HepG2 (cell line): ENCODE measurements around the gene EVA1C. TPM values are rescaled to one million over a fixed set of nuclear protein-coding genes. Genes with fewer than 3 reads are reported as not detected.

Experiments
- ARHGAP35 ChIP-seq: sonication (generic); formaldehyde crosslinking; IDR thresholded peaks from 2 replicates; pipeline ENCODE4 v1.9.0; 2022; ENCODE audit warnings: mild to moderate bottlenecking, inconsistent platforms, moderate library complexity, missing genetic modification reagents, borderline replicate concordance
- ATF4 ChIP-seq, 2 experiments: fragments of 450-650 bp in 1 of 2; sonication (generic) in 1 of 2; formaldehyde crosslinking; IDR thresholded peaks; 2 replicates each; pipeline versions ENCODE4 v1.5.0 to v1.8.0; 2020 to 2022; ENCODE audit warnings: mild to moderate bottlenecking in 1 of 2, missing genetic modification reagents in 1 of 2
- BRD4 ChIP-seq: sonication (generic); formaldehyde crosslinking; IDR thresholded peaks from 2 replicates; pipeline ENCODE4 v1.4.0; 2020; ENCODE audit warnings: missing genetic modification reagents
- BRF2 ChIP-seq: sonication (generic); formaldehyde crosslinking; IDR thresholded peaks from 2 replicates; pipeline ENCODE4 v1.8.1; 2022; ENCODE audit warnings: mild to moderate bottlenecking, missing genetic modification reagents
- ETV6 ChIP-seq: sonication (generic); formaldehyde crosslinking; conservative IDR thresholded peaks from 2 replicates; pipeline ENCODE4 v1.4.0; 2020; ENCODE audit warnings: missing genetic modification reagents
- HNRNPLL ChIP-seq: fragments of 200-400 bp; formaldehyde crosslinking; IDR thresholded peaks from 2 replicates; pipeline ENCODE4 v1.6.1; 2017; ENCODE audit warnings: mild to moderate bottlenecking, low read depth, low read length; ENCODE audit not compliant: poor library complexity, severe bottlenecking
- HOMEZ ChIP-seq: IDR thresholded peaks from 2 replicates; pipeline ENCODE4 v1.6.1; 2016; ENCODE audit warnings: low read depth
- NR2C2 ChIP-seq: sonication (generic); formaldehyde crosslinking; IDR thresholded peaks from 2 replicates; pipeline ENCODE4 v1.4.0; 2020; ENCODE audit warnings: missing genetic modification reagents, mild to moderate bottlenecking, moderate library complexity, borderline replicate concordance
- NRL ChIP-seq: sonication (generic); formaldehyde crosslinking; IDR thresholded peaks from 2 replicates; pipeline ENCODE4 v1.5.0; 2020; ENCODE audit warnings: missing genetic modification reagents, mild to moderate bottlenecking, moderate library complexity, borderline replicate concordance
- SETDB1 ChIP-seq: sonication (generic); formaldehyde crosslinking; IDR thresholded peaks from 2 replicates; pipeline ENCODE4 v1.5.1; 2020; ENCODE audit warnings: missing genetic modification reagents, mild to moderate bottlenecking, borderline replicate concordance
- SRY ChIP-seq: sonication (generic); formaldehyde crosslinking; IDR thresholded peaks from 2 replicates; pipeline ENCODE4 v1.8.0; 2022; ENCODE audit warnings: mild to moderate bottlenecking, missing genetic modification reagents
- WIZ ChIP-seq: sonication (generic); formaldehyde crosslinking; IDR thresholded peaks from 2 replicates; pipeline ENCODE4 v1.5.1; 2020; ENCODE audit warnings: mild to moderate bottlenecking, missing genetic modification reagents
- ZFP91 ChIP-seq: sonication (generic); formaldehyde crosslinking; IDR thresholded peaks from 2 replicates; pipeline ENCODE4 v1.9.0; 2022; ENCODE audit warnings: missing genetic modification reagents, mild to moderate bottlenecking, borderline replicate concordance
- ZKSCAN8 ChIP-seq: IDR thresholded peaks from 2 replicates; pipeline ENCODE4 v1.6.1; 2016; ENCODE audit warnings: borderline replicate concordance, missing genetic modification reagents, missing compliant biosample characterization
- ZNF431 ChIP-seq: sonication (generic); formaldehyde crosslinking; IDR thresholded peaks from 2 replicates; pipeline ENCODE4 v1.9.0; 2022; ENCODE audit warnings: missing genetic modification reagents, low read depth, mild to moderate bottlenecking, borderline replicate concordance
- ZNF513 ChIP-seq: sonication (generic); formaldehyde crosslinking; conservative IDR thresholded peaks from 2 replicates; pipeline ENCODE4 v1.5.0; 2020; ENCODE audit warnings: missing genetic modification reagents
- ZNF547 ChIP-seq: sonication (generic); formaldehyde crosslinking; IDR thresholded peaks from 2 replicates; pipeline ENCODE4 v1.5.1; 2020; ENCODE audit warnings: mild to moderate bottlenecking, missing genetic modification reagents
- ZNF549 ChIP-seq: sonication (generic); formaldehyde crosslinking; IDR thresholded peaks from 2 replicates; pipeline ENCODE4 v1.5.0; 2020; ENCODE audit warnings: missing genetic modification reagents
- ZNF550 ChIP-seq: sonication (generic); formaldehyde crosslinking; IDR thresholded peaks from 2 replicates; pipeline ENCODE4 v1.4.0; 2020; ENCODE audit warnings: mild to moderate bottlenecking, missing genetic modification reagents, borderline replicate concordance
- ZNF607 ChIP-seq: sonication (generic); formaldehyde crosslinking; IDR thresholded peaks from 2 replicates; pipeline ENCODE4 v1.5.1; 2020; ENCODE audit warnings: missing genetic modification reagents, mild to moderate bottlenecking, borderline replicate concordance
- ZNF660 ChIP-seq: sonication (generic); formaldehyde crosslinking; IDR thresholded peaks from 2 replicates; pipeline ENCODE4 v1.5.1; 2020; ENCODE audit warnings: mild to moderate bottlenecking, low read depth, missing genetic modification reagents, borderline replicate concordance
- polyA plus RNA-seq, 8 experiments: library from polyadenylated mRNA; depleted of rRNA in 3 of 8; stranded (reverse) in 7 of 8; unstranded in 1 of 8; fragments of >200 nt; fragmentation: Illumina TruSeq in 4 of 8; extraction: Trizol in 4 of 8; gene quantifications; 2 replicates each; pipeline versions ENCODE4 v1.2.1 to v1.2.3, GENCODE V29; 2011 to 2016; ENCODE audit warnings: low read depth in 4 of 8, missing spikeins in 1 of 8, mixed read lengths in 1 of 8; ENCODE audit not compliant: insufficient read depth in 1 of 8
- total RNA-seq, 5 experiments: library from RNA; depleted of rRNA; stranded (reverse); fragments of >200 nt; fragmentation: Illumina TruSeq; extraction: Trizol; gene quantifications; 2 replicates each; pipeline ENCODE4 v1.2.3, GENCODE V29; 2016; ENCODE audit warnings: low read depth in 1 of 5

EVA1C gene
- total and polyA plus RNA-seq, 2 of the 13 experiments (the other 11 are each of a cell fraction or from before 2014, with no cell fraction given): 0.29 to 0.34 TPM

GRCh38 chr21:32392880-32393676, 19.4 kb upstream of the EVA1C start, which contains the start of gene URB1 (continued):
- peak; percentile 30; the same call in 1 of the 2 replicates for TF ChIP-seq ZNF607 (CRISPR knock-in tag)
- no peak; the same call in 1 of the 2 replicates for TF ChIP-seq SRY (CRISPR knock-in tag)
- no peak for TF ChIP-seq ARHGAP35 (CRISPR knock-in tag)
- TF ChIP-seq BRD4 (CRISPR knock-in tag): 0 out of 2 replicates have a peak, but pooled peaks have one; percentile 50
- TF ChIP-seq ZNF431 (CRISPR knock-in tag): peak; percentile 59; the same call in 1 of the 2 replicates
- TF ChIP-seq NRL (CRISPR knock-in tag): 0 out of 2 replicates have a peak, but pooled peaks have one; percentile 31
- no peak for TF ChIP-seq ZNF660 (CRISPR knock-in tag)
- TF ChIP-seq ZKSCAN8 (CRISPR knock-in tag): no peak
- TF ChIP-seq ZNF513 (CRISPR knock-in tag): no peak
- TF ChIP-seq HNRNPLL: peak; percentile 69
- 0 out of 2 replicates have a peak, but pooled peaks have one; percentile 39 for TF ChIP-seq ZNF550 (CRISPR knock-in tag)
- TF ChIP-seq NR2C2: peak; percentile 44; the same call in 1 of the 2 replicates
- 0 out of 2 replicates have a peak, but pooled peaks have one; percentile 42 for TF ChIP-seq WIZ
- 0 out of 4 replicates have a peak, but pooled peaks of 1 of the 2 experiments have one; percentile 26 for TF ChIP-seq ATF4 (CRISPR knock-in tag; IDR thresholded peaks at IDR 0.05)
- TF ChIP-seq ZFP91 (CRISPR knock-in tag): peak; percentile 76; the same call in 1 of the 2 replicates
- no peak for TF ChIP-seq ETV6 (CRISPR knock-in tag)
- no peak for TF ChIP-seq ZNF547 (CRISPR knock-in tag)
- no peak for TF ChIP-seq ZNF549 (CRISPR knock-in tag)
- peak; percentile 50; the same call in 1 of the 2 replicates for TF ChIP-seq BRF2
- TF ChIP-seq SETDB1 (CRISPR knock-in tag): no peak
- TF ChIP-seq HOMEZ (CRISPR knock-in tag): no peak
